HG03066 (cell line): ENCODE measurements around the gene FANK1.
"Not testable (repeated sequence)": the region's sequence is repeated elsewhere in the genome, so short reads cannot be mapped to it uniquely, and the experiment has no call there.

Source experiments
- ATAC-seq: cut with Tn5 transposase; IDR thresholded peaks from one replicate; pipeline ENCODE4 v1.9.1; 2021; ENCODE audit warnings: low read depth; ENCODE audit not compliant: unreplicated experiment

FANK1 gene

GRCh38 chr10:126016156-126016805 is 119.9 kb downstream of the FANK1 start:
- ATAC-seq, result no peak

GRCh38 chr10:126016882-126017281 is 120.5 kb downstream of the FANK1 start:
- ATAC-seq, result no peak

- no peak for ATAC-seq
Observed at GRCh38 chr10:126017961-126018560, 121.7 kb downstream of the FANK1 start.

GRCh38 chr10:126021833-126022500 is 125.6 kb downstream of the FANK1 start:
- ATAC-seq, result no peak

GRCh38 chr10:126022841-126023240 is 126.5 kb downstream of the FANK1 start:
- ATAC-seq, result no peak

GRCh38 chr10:126027692-126028091 is 131.3 kb downstream of the FANK1 start:
- no peak for ATAC-seq

GRCh38 chr10:126029999-126030398 is 133.6 kb downstream of the FANK1 start:
- ATAC-seq, result no peak

GRCh38 chr10:126034586-126034985 is 138.2 kb downstream of the FANK1 start:
- no peak for ATAC-seq

- no peak for ATAC-seq
Observed at GRCh38 chr10:126036515-126036914, 140.2 kb downstream of the FANK1 start.

- ATAC-seq, result no peak
Observed at GRCh38 chr10:126037946-126038345, 141.6 kb downstream of the FANK1 start.

GRCh38 chr10:126041117-126041516 is 144.8 kb downstream of the FANK1 start:
- no peak for ATAC-seq

GRCh38 chr10:126041804-126042231 is 145.5 kb downstream of the FANK1 start:
- peak; percentile 99 for ATAC-seq

- ATAC-seq, result no peak
Observed at GRCh38 chr10:126042354-126042753, 146.0 kb downstream of the FANK1 start.

GRCh38 chr10:126042906-126043305 is 146.5 kb downstream of the FANK1 start:
- no peak for ATAC-seq

- no peak for ATAC-seq
Observed at GRCh38 chr10:126043389-126043788, 147.0 kb downstream of the FANK1 start.

GRCh38 chr10:126045861-126046260 is 149.5 kb downstream of the FANK1 start:
- no peak for ATAC-seq

- no peak for ATAC-seq
Observed at GRCh38 chr10:126046831-126047230, 150.5 kb downstream of the FANK1 start.

- ATAC-seq, result not testable (repeated sequence)
Observed at GRCh38 chr10:126047749-126048148, 151.4 kb downstream of the FANK1 start.

GRCh38 chr10:126049759-126050700 is 153.7 kb downstream of the FANK1 start:
- ATAC-seq, result no peak

GRCh38 chr10:126052171-126052570 is 155.8 kb downstream of the FANK1 start:
- ATAC-seq, result no peak

- no peak for ATAC-seq
Observed at GRCh38 chr10:126054191-126054590, 157.8 kb downstream of the FANK1 start.
